HepG2 (cell line): Measurements from ENCODE around the gene HABP4. TPM values are rescaled to one million over a fixed set of nuclear protein-coding genes. Genes with fewer than 3 reads are reported as not detected.

Experiments used
- E2F1 ChIP-seq: sonication (generic); formaldehyde crosslinking; IDR thresholded peaks from 2 replicates; pipeline ENCODE4 v1.5.0; 2020; ENCODE audit warnings: missing genetic modification reagents
- HINFP ChIP-seq: sonication (generic); formaldehyde crosslinking; IDR thresholded peaks from 2 replicates; pipeline ENCODE4 v1.4.0; 2020; ENCODE audit warnings: low read depth, mild to moderate bottlenecking, missing genetic modification reagents
- IKZF5 ChIP-seq: IDR thresholded peaks from 2 replicates; pipeline ENCODE4 v1.6.1; 2018; ENCODE audit warnings: missing genetic modification reagents, mild to moderate bottlenecking, missing compliant biosample characterization
- MEIS1 ChIP-seq: sonication (generic); formaldehyde crosslinking; IDR thresholded peaks from 2 replicates; pipeline ENCODE4 v1.9.0; 2021; ENCODE audit warnings: mild to moderate bottlenecking, missing genetic modification reagents, moderate library complexity, borderline replicate concordance
- MXD1 ChIP-seq: sonication (generic); formaldehyde crosslinking; IDR thresholded peaks from 2 replicates; pipeline ENCODE4 v1.4.0; 2020; ENCODE audit warnings: mild to moderate bottlenecking, missing genetic modification reagents
- NFE2L1 ChIP-seq: sonication (generic); formaldehyde crosslinking; IDR thresholded peaks from 2 replicates; pipeline ENCODE4 v1.4.0; 2020; ENCODE audit warnings: missing genetic modification reagents, mild to moderate bottlenecking, borderline replicate concordance
- NONO ChIP-seq, 2 experiments: fragments of 450-650 bp in 1 of 2; sonication (generic) in 1 of 2; formaldehyde crosslinking in 1 of 2; IDR thresholded peaks in 1 of 2; conservative IDR thresholded peaks in 1 of 2; 2 replicates each; pipeline versions ENCODE4 v1.6.1 to v1.8.0; 2017 to 2022; ENCODE audit warnings: mild to moderate bottlenecking in 1 of 2, missing genetic modification reagents in 1 of 2, moderate library complexity in 1 of 2
- RORA ChIP-seq: sonication (generic); formaldehyde crosslinking; IDR thresholded peaks from 2 replicates; pipeline ENCODE4 v1.5.0; 2020; ENCODE audit warnings: mild to moderate bottlenecking, missing genetic modification reagents, moderate library complexity
- THRA ChIP-seq: sonication (generic); formaldehyde crosslinking; IDR thresholded peaks from 2 replicates; pipeline ENCODE4 v1.4.0; 2020; ENCODE audit warnings: missing genetic modification reagents, borderline replicate concordance
- ZNF142 ChIP-seq: sonication (generic); formaldehyde crosslinking; IDR thresholded peaks from 2 replicates; pipeline ENCODE4 v1.4.0; 2020; ENCODE audit warnings: missing genetic modification reagents
- ZNF580 ChIP-seq: IDR thresholded peaks from 2 replicates; pipeline ENCODE4 v1.6.1; 2016; ENCODE audit warnings: low read depth, borderline replicate concordance
- ZSCAN20 ChIP-seq: sonication (generic); formaldehyde crosslinking; IDR thresholded peaks from 2 replicates; pipeline ENCODE4 v1.4.0; 2020; ENCODE audit warnings: missing genetic modification reagents, mild to moderate bottlenecking, borderline replicate concordance
- polyA plus RNA-seq, 8 experiments: library from polyadenylated mRNA; depleted of rRNA in 3 of 8; stranded (reverse) in 7 of 8; unstranded in 1 of 8; fragments of >200 nt; fragmentation: Illumina TruSeq in 4 of 8; extraction: Trizol in 4 of 8; gene quantifications; 2 replicates each; pipeline versions ENCODE4 v1.2.1 to v1.2.3, GENCODE V29; 2011 to 2016; ENCODE audit warnings: low read depth in 4 of 8, missing spikeins in 1 of 8, mixed read lengths in 1 of 8; ENCODE audit not compliant: insufficient read depth in 1 of 8
- total RNA-seq, 5 experiments: library from RNA; depleted of rRNA; stranded (reverse); fragments of >200 nt; fragmentation: Illumina TruSeq; extraction: Trizol; gene quantifications; 2 replicates each; pipeline ENCODE4 v1.2.3, GENCODE V29; 2016; ENCODE audit warnings: low read depth in 1 of 5

The HABP4 gene
- total and polyA plus RNA-seq, 2 of the 13 experiments (the other 11 are each of a cell fraction or from before 2014, with no cell fraction given) = 14.3 to 26.6 TPM

- TF ChIP-seq ZNF142 (CRISPR knock-in tag) (peak; percentile 81), IKZF5 (CRISPR knock-in tag) (0 out of 2 replicates have a peak, but pooled peaks have one; percentile 9), RORA (CRISPR knock-in tag) (no peak), NONO (IDR thresholded peaks at IDR 0.05) (no peak), NONO (CRISPR knock-in tag; conservative IDR thresholded peaks at IDR 0.05) (no peak; the same call in 1 of the 2 replicates), THRA (CRISPR knock-in tag) (no peak), HINFP (CRISPR knock-in tag) (no peak), ZNF580 (CRISPR knock-in tag) (no peak), MEIS1 (no peak), ZSCAN20 (CRISPR knock-in tag) (peak; percentile 87; the same call in 1 of the 2 replicates), NFE2L1 (CRISPR knock-in tag) (no peak), E2F1 (CRISPR knock-in tag) (peak; percentile 99), MXD1 (CRISPR knock-in tag) (peak; percentile 38; the same call in 1 of the 2 replicates)
These were observed 31.7 kb upstream of the HABP4 start, which contains the start of gene ZNF367 (continued) for GRCh38 chr9:96418083-96418919.
